DLD1 (cell line): Measurements from ENCODE around the gene HDGF.

ENCODE experiments used
- in situ Hi-C: cut with HindIII; loops from 2 replicates; pipeline ENCODE4 v1.10.0; 2017; ENCODE audit warnings: low sequenced_read_pairs

The HDGF gene

DNA sequence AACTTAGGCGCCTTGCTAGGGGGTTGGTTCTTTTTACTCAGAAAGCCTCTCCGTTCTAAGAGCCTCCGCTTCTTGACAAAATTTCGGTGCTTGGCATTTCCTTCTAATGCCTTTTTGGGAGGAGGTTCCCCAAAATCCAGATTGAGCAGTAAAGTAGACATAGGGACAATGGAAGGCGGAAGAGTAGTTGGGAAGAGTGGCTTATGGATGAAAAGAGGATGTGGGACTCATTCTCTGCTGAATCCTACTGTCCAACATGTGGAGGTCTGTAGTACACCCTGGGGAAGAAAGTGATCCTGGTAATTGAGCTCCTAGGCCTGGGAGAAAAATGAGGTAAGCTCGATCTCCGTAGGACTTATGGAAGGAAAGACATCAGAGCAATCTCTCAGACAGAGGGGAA lies 24.0 kb downstream of the HDGF start:
- in situ Hi-C loops: no loop called here

DNA sequence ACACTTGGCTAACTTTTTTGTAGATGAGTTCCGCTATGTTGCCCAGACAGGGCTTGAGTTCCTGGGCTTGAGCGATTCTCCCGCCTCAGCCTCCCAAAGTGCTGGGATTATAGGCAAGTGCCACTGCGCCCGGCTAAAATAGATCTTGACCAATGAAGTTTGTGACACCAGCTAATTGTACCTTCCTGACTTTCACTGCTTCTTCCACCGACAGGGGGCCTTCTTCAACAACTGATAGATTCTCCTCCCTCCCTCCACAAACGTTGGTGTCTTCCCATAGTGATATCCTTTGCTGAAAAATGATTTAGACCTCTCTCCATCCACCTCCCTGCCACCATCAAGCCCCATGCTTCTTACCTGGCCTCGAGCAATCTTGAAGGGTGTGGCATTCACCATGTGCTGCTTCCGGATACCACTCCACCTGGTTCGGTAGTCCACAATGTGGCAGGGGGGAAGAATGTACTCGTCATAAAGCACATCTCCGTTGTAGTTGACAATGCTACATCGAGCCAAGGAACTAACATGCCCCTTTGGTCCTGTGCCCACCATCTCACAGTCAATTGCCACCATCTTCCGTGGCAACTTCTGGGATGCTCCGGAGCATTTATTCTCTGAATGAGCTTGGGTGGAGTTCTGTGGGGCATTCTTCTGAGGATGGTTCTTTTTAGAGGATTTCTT lies 24.8 kb downstream of the HDGF start:
- in situ Hi-C loops: no loop called here

DNA sequence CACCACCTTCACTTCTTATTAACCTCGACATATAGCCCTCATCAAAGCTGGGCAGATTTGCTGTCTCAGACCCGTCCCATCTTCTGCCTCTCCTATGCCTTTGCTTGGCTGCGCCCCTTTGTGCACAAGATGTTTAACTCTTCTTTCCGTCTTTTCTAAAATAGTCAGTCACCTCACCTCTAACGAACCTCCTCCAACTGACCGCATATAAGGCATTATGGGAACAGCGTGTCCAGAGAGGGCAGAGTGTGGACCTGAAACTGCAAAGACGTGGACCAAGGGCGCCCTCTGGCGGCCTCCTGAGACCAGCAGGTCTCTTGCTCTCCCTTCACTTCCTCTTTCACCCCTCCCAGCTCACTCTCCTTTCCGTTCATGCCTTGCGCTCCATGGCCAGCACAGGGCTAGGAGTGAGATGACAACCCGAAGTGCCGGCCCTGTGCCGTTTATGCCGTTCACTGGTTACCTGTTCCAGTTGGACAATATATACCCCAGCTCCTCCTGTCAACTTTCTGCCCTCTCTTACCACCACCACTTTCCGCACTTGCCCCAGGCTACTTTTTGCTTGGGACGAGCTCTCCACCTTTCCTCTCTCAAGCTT lies 25.7 kb downstream of the HDGF start:
- in situ Hi-C loops: no loop called here

DNA sequence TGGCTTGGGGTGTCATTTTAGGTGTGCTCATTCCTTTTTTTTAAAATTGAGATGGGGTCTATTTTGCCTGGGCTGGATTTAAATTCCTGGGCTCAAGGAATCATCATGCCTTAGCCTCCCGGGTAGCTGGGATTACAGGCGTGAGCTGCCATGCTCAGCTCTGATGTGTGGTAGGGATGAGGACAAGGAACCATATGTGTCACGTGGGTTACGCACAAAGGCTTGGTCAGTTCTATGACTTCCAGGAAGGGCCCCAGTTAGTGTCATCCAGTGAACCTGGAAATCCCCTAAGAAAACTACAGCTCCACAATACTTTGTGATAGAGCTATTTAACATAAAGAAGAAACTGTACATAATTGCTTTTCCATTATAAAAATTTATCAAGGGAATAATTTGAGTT lies 29.9 kb downstream of the HDGF start:
- in situ Hi-C loops: no loop called here

DNA sequence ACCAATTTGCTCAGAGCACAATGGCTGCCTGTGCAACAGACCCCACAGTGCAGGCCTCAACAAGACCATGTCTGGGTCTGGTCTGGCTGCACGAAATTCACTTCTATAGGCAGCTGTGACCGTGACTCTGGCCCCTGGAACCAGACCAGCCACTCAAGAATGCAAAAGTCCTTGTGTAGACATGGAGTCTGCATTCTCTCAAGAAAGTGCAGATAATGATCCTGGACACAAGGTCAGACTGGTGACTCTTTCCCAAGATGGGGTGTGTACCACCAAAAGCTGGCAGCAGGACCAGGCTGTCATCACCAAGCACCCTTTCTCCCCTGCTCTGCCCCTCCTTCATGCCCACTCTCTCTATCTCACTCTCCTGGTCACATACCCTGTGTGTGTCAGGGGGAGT lies 30.3 kb downstream of the HDGF start:
- in situ Hi-C loops: no loop called here

DNA sequence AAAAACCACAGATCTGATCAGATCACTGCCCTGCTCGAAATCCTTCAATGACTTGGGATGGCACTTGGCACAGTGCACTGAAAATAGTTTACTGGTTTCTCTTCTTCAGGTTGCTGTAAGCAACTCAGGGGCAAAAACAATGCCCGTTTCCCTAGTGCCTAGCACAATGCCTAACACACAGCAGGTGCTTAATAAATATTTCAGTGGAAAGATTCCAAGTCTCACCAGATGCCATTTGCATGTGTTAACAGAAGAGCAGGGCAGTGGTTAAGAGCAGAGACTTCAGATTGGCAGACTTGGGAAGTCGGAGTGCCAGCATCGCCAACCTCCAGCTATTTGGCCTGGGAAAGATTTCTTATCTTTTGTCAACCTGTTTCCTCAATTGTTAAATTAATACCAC lies 34.1 kb downstream of the HDGF start:
- in situ Hi-C loops: no loop called here

DNA sequence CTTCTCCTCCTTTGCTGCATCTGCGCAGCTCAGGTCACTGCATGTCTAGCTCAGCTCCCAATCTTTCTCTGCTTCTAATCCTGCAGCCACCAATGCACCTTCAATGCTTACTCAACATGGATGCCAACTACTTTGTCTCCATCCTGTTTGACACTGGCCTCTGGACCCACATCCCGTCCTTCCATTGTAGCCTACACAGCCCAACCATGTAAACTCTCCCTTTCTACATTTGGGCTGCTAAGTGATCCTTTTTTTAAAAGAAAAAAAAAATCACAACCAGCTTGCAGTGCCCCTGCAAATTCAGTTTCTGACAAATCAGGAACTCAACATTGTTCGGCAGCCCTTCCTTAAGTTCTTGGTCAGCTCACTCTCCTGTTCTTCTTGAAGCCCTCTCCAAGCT lies 36.6 kb downstream of the HDGF start:
- in situ Hi-C loops: no loop called here

DNA sequence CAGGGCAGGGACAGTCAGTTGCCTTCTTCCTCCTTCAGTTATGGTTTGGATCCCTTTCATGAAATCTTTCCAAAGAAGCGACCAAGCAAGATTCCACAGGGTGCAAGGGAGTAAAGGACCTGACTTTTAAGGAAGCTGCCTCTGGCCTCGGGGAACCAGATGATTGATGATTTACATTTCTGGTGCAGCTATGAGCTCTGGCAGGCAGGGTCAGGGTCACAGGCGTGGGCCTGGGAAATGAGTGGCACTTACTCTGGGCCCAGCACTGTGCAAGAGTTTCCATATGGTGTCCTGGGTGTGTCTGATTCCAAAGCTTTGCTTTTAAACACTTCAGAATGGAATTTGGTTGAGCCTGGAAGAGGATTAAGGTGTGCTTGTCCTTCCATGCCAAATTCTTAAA lies 38.8 kb downstream of the HDGF start:
- in situ Hi-C loops: no loop called here

DNA sequence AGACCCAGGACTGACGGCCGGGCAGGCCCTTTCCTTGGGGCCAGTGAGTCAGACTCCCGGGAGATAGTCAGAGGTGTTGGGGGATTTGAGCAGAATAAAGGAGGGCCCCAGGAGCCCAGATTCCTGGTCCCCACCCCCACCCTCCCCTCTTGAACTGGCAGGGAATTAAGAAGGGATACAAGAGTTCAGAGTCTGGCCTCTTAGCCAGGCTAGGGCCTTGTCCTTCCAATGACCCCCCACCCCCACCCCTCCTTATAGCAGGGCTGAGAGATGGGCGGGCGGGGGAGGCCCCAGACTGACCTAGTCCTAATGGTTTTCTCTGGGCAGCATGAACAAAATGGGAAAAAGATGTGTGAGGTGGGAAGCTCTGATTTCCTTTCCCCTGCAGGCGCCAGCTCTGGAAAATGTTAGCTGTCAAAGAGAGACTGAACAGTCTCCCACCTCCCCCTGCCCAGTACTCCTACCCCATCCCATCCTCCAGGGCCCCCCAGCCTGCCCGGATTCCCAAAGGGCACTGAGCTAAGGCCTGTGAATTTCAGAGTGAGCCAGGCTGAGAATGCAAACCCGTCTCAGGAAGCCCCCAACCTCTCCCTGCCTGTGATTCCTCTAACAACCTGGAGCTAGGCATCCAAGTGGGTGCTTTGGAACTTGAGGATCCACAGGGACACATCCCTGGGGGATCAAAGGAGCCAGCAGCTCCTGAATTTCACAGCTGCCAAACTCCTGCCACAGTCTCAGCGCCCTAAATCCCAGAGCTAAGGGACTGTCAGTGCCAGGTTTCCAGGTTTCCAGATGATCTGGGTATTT lies 40.3 kb downstream of the HDGF start:
- in situ Hi-C loops: no loop called here

DNA sequence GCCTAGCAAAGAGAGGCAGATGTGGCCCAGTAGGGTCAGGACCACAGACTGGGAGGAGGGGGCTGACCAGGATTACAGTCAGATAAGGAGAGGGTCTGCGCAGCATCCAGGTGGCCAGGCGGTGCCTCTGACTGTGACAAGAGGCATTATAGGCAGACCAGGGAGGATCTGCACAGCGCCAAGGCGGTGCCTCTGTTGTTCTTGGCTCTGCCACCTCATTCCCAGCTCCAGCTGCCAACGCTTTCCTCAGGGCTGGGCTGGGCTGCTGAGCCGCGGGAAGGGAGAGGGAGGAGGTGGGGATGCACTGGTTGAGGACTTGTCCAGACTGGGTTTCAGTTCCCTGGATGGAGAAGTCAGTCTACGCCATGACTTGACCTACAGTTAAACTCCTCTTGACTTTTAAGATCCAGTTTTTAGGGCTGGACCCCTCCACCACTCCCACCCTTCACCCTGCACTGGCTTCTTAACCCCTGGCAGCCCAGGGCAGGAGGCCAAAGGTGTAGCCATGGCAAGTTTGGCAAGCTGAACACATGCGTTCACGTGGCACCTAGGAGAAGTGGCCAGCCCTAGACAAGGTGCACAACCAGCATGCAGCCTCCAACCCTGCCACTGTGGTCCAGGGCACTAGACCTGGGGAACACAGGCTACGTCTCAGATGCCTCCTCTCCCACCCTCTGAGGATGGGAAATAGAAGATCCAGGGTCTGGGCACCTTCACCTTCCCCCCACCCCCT lies 41.6 kb downstream of the HDGF start:
- in situ Hi-C loops: no loop called here

DNA sequence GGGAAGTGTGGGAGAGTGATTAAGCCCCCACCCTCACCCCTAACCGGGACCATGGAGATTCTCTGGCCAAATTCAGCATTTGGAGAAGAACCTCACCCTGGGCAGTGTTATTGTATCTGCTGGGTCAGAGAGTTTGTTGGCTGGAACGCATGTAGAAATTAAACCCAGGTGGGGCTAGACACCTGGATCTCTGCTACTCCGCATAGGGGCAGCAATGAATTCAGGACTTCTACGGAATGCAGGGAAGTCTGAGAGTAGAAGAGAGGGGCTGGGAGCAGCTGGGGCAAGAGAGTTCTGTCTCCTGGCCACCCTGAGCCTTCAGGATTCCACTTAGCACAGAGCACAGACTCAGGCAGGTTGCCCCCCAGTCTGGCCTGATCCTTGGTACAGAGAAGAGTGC lies 42.4 kb downstream of the HDGF start:
- in situ Hi-C loops: no loop called here

DNA sequence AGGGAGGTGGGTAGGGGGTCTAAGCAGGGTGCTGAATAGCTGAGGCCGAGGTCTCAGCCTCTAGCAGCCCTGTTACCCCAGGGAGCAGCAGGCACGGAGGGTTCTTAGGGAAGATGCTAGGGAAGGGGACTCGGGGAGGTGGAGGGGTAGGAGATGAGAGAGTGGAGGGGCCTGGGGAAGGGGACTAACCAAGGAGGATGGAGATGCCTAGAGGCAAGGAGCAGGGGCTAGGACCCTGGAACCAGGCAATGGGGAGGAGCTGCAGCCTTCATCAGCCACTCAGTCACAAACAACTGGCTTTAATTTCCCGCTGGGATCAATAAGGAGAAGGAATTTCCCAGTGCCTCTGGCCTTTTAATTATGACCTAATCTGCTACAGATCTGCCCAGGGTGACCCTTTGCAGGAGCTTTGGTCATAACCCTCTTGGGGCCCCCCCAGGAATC lies 43.2 kb downstream of the HDGF start:
- in situ Hi-C loops: no loop called here

DNA sequence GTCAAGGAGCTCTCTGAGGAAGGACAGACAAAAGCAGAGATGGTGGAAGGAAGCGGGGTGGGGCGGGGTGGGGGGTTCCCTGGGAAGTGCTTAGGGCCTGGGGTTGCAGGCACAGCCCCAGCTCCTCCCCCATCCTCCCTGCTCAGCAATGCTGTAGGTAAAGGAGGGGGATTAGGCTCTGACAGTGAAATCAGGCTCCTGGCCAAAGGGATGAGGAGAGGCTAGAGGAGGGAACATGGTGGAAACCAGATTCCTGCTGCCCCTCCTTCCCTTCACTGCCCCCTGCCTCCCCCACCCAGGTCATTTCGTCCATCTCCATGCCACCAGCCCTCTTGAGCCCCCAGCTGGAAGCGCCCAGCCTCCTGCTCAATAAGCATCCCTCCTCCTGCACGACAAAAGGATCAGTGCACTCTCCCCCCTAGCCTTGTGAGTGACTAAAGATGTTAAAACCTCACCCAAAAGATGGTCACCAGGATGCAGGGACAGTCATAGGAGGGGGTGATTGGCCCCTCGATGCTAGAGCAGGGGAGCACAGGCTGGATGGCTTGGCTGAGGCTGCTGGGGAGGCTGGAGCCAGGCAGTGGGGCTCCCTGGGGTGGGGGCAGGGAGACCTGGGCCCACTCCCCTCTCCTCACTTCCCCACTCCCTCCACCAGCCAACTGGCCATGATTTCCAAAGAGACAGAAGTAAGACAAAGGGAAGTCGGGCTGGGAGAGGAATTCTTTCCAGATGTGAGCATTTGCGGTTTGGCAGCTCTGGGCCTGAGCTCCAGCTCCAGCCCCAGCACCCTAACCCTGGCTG lies 43.9 kb downstream of the HDGF start:
- in situ Hi-C loops: no loop called here

DNA sequence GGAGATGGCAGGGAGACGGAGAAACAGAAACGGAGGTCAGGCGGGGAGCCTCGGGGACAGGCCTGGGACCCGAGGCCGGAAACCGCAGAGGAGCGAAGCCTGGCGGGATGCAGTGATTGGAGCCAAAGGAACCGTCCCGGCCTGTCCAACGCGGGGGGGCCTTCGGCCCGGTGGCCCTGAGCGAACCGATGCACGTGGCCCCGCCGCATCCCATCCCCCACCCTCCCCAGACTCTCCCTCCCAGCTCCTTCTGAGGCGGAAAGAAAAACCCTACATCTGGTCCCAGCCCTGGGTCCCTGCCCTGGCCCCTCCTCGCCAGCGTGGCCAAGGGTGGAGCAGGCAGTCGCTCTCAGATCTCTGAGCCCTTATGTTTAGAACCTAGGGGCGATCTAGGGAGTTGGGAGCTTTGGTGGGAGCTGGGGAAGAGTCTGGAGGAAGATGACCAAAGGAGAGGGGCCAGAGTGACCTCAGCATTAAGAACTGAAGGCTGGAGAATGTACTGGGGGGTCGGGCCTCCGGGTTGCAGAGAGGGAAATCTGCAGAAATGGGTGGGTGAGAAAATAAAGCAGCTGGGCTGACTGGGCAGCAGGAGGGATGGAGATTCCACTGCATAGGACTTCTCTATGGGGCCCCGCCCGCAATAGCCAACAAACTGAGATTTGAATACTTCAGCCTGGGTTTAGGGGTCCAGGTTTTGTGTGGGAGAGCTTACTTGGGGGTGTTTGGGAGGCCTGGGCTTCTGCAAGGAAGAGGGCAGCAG lies 44.6 kb downstream of the HDGF start:
- in situ Hi-C loops: no loop called here

DNA sequence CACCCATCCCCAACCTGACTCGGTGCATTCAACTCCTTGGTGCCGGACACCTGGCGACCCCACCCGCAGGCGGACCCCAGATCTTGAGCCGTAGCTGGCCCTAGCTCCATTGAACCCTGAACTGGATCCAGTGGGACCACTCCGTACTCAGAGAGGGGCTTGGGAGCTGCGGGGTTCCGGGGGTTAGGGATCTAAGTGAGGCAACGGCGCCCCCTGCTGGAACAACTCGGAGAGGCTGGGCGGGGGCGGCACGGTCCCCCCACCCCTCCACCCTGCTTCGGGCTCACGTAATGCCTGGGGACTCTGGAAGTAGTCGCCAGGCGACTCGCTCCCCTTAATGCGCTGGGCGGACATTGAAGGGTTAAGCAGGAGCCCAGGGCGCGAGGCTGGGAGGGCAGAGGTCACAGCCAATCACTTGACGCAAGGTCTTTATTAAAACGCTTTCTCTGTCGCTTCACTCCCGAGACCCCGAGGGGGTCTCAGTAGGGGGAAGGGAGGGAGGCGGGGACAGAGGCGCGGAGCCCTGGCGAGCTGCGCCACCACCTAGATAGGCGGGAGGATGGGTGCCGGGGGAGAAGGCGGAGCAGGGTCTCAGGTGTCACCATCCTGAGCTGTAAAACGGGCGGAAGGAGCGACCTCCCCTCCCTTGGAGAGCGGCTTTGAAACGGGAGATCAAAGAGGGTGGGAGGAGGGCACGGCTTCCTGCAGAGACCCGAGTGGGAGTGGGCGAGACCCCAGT lies 45.4 kb downstream of the HDGF start:
- in situ Hi-C loops: no loop called here

DNA sequence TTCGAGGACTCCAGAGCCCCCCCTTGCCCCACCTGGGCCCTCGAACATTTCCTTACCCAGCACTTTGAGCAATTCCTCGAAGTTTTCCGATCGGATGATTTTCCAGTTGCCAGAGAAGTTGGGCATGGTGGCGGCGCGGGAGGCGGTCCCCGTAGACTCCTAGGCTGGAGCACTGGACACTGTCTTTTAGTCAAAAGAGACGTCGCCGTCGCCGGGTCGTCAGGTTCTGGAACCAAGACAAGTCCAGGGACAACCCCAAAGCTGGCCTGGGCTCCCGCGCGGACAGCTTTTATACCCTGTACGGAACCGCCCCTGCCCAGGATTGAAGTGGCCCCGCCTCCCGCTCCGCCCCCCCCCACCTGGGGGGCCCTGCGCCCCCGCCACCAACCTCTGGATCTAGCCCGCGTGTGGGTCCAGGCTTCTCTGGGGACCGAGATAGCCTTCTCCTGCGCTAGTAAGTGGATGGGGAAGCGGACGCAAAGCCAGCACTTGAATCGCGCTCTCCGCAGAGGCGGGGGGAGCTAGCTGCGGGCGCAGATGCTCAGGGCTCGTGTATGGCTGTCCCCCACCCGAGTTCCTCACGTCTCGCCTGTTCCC lies 46.1 kb downstream of the HDGF start, which contains the start of gene CRABP2:
Gene CRABP2, minus strand, starts transcription at position 263 of the 597 bp plus-strand sequence. Its CDS starts 137 bp downstream, at position 126.
- in situ Hi-C loops: no loop called here

DNA sequence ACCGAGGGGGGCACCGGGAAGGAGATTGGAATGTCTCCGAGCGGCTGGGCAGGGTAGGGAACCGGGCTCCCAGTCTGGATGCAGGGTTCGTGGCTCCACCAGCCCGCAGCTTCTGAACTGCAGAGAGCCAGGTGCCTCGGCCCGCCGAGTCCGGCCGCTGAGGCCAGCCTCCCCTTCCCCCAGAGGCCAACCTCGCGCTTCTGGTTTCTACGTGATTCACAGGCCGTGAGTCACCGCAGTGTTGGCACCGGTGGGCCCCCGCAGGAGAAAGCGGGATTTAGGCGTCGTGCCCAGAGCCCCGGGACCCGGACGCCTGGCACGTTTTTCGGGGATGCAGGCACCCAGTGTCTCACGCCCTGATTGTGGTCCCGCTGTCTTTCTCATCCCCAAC lies 46.5 kb downstream of the HDGF start:
- in situ Hi-C loops: no loop called here

DNA sequence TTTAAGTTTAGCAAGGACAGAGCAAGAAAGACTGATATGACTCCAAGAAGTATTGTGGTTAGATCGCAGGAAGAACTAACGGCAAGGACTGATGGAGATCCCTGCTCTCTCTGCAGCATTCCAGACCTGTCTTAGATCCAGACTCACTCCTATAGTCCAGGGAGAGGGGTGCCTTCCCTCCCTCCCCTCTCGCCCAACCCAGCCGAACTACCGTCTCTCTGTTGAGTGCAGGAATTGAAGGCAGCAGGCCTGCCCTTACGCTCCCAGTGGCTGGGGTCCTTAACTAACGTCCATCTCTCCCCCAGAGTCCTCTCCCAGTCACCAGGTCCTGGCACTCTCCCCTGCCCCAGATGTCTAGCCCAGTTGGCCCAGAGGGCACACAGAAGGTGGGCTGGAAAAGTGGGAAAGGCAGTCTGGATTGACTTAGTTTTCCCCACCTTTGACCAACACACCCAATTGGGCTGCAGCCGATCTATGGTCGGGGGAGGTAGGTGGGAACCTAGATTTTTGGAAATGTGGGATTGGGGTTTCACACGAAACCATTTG lies 47.2 kb downstream of the HDGF start:
- in situ Hi-C loops: no loop called here
